Activated CD4-positive, alpha-beta memory T cell treated with anti-CD3 and anti-CD28 coated beads, Interleukin-2, amount 10 ng/mL, durations not matched to agents 7 days and 5 days (primary cell): ENCODE data around the gene FTCDNL1. TPM values are rescaled to one million over a fixed set of nuclear protein-coding genes. Genes with fewer than 3 reads are reported as not detected.

Source experiments
- CTCF ChIA-PET: fragments of 350-600 bp; sonication (Branson Sonifier 250); formaldehyde crosslinking; loops from one replicate; lab custom pipeline; 2021; ENCODE audit warnings: antibody characterized with exemption, inconsistent platforms; lab: Charles Lee
- POLR2A ChIA-PET: fragments of 350-600 bp; sonication (Branson Sonifier 250); formaldehyde crosslinking; loops from one replicate; lab custom pipeline; 2021; ENCODE audit warnings: antibody characterized with exemption; lab: Charles Lee
- DNase-seq: peaks from one replicate; pipeline ENCODE4 v3.0.0-alpha.2; 2020
- H3K27ac Mint-ChIP-seq: one replicate; pipeline ENCODE4 v1.8.0; 2021; ENCODE audit warnings: mild to moderate bottlenecking, mixed read lengths
- H3K27me3 Mint-ChIP-seq: one replicate; pipeline ENCODE4 v1.8.0; 2021; ENCODE audit warnings: mixed read lengths
- H3K36me3 Mint-ChIP-seq: one replicate; pipeline ENCODE4 v1.8.0; 2021; ENCODE audit warnings: low read depth, mixed read lengths
- H3K4me1 Mint-ChIP-seq: one replicate; pipeline ENCODE4 v1.8.0; 2021; ENCODE audit warnings: mixed read lengths
- H3K4me3 Mint-ChIP-seq: one replicate; pipeline ENCODE4 v1.8.0; 2021; ENCODE audit warnings: mild to moderate bottlenecking, mixed read lengths
- H3K9me3 Mint-ChIP-seq: one replicate; pipeline ENCODE4 v1.8.0; 2021; ENCODE audit warnings: mixed read lengths
- total RNA-seq, 2 experiments: library from RNA; stranded (reverse); gene quantifications; one replicate each; pipeline ENCODE4 v1.2.3, GENCODE V29; 2021

Gene FTCDNL1
- 1 to 10 TPM in 1 of 2 experiments, under 1 TPM in 1; 0.86 to 1.3 TPM for total RNA-seq

DNA sequence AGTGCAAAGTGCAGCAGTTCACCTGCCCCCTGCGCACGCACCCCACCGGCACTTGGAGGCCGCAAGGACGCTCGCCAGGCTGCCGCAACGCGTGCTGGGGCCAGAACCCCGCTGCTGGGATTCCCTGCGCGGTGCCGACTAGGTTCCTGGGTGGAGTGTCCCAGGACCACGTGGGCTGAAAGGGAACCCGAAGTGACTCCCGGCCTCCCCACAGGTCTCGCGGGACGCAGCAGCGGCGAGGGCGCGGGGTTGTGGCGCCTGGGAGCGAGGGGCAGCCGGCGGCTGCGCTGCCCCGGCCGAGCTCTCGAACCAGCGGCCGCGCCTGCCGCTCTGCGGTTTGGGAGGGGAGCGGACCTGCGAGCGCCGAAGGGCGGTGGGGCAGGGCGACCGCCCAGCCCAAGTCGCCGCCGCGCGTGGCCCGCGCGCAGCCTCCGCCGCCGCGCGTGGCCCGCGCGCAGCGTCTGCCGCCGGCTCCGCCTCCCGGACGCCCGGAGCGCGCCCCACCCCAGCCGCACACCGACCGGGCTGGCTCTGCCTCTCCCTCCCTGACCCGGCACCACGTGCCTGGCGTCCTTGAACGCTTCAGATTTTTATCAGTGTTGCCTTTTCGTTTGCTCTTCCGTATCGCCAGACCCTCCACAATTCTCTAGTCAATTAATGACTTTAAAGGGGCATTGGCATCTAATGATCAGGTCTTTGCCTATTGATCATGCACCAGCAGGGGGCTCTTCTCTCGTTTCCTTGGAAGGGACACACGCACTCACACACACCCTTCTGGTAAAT is at the start of gene FTCDNL1:
TSS of gene FTCDNL1 (minus strand) at position 475 of the 783 bp plus-strand sequence. CDS start 2,230 bp downstream, outside the sequence.
- Mint-ChIP-seq H3K4me1 (peaks cover 8% of the 10 kb centered on the region), H3K27me3 (peaks cover 7% of the 10 kb centered on the region), H3K9me3 (no peaks in the 10 kb centered on the region), H3K27ac (peak within 1 kb of the TSS; percentile 62), H3K4me3 (peak within 1 kb of the TSS; percentile 95), H3K36me3 (no peaks in the 10 kb centered on the region)
- ChIA-PET POLR2A (interaction anchor here (0.9 to 1.2 kb wide), 2 partner anchors 10 to 62 kb away, joined by 3 to 4 read pairs; no protein-coding TSS in a partner anchor), CTCF (interaction anchor here (1.0 kb wide), 1 partner anchor 35 kb away, joined by 4 read pairs; no protein-coding TSS in a partner anchor)
- DNase-seq: peak; percentile 76

DNA sequence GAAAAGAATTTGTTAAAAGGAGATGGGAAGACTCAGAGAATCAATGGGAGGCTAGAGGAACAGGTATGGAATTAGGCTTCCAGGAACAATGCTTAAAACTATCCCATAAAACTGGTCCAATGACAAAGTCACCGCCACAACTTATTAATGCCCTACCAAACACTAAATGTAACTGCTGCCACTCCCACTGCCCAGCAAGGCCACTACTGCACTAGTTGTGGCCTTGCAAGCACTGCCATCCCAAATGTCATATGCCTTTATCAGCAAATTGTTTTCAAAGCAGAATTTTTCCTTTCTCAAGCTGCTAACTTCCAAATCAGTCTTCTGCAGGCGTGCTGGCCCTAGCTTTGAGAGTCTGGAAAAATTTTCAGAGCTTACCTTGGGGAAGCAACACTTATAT is 45.6 kb upstream of the FTCDNL1 start:
- H3K27me3 Mint-ChIP-seq: peaks cover 9% of the 10 kb centered on the region
- H3K36me3 Mint-ChIP-seq: no peaks in the 10 kb centered on the region
- CTCF ChIA-PET: no interaction called here
- no peak overlapping the region for H3K4me3 Mint-ChIP-seq
- POLR2A ChIA-PET: no interaction called here
- H3K4me1 Mint-ChIP-seq: no peaks in the 10 kb centered on the region
- no peaks in the 10 kb centered on the region for H3K9me3 Mint-ChIP-seq
- no peak overlapping the region for H3K27ac Mint-ChIP-seq
- no peak for DNase-seq

DNA sequence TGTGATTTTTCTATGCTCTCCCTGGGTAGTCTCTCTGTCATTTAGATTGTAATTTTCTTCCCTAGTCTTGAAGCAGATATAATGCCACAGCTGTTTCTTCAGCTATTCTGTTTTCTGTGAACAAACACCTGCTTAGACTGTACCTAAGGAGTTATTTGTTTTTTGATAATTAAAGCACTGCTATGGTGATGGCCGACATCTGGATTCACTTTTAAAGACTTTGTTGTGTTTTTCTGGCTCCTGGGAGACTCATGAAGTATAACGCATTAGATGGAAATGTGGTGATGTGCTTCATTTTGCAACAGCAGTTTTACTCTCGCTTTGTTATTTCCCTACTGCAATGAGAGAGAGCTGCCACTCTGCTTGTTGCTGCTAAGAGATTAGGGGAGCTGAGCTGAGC is 44.4 kb upstream of the FTCDNL1 start:
- no peaks in the 10 kb centered on the region for H3K9me3 Mint-ChIP-seq
- ChIA-PET POLR2A (no interaction called here), CTCF (no interaction called here)
- H3K27ac Mint-ChIP-seq: no peak overlapping the region
- no peaks in the 10 kb centered on the region for H3K4me1 Mint-ChIP-seq
- no peak overlapping the region for H3K4me3 Mint-ChIP-seq
- H3K27me3 Mint-ChIP-seq: peaks cover 12% of the 10 kb centered on the region
- DNase-seq: no peak
- no peaks in the 10 kb centered on the region for H3K36me3 Mint-ChIP-seq

DNA sequence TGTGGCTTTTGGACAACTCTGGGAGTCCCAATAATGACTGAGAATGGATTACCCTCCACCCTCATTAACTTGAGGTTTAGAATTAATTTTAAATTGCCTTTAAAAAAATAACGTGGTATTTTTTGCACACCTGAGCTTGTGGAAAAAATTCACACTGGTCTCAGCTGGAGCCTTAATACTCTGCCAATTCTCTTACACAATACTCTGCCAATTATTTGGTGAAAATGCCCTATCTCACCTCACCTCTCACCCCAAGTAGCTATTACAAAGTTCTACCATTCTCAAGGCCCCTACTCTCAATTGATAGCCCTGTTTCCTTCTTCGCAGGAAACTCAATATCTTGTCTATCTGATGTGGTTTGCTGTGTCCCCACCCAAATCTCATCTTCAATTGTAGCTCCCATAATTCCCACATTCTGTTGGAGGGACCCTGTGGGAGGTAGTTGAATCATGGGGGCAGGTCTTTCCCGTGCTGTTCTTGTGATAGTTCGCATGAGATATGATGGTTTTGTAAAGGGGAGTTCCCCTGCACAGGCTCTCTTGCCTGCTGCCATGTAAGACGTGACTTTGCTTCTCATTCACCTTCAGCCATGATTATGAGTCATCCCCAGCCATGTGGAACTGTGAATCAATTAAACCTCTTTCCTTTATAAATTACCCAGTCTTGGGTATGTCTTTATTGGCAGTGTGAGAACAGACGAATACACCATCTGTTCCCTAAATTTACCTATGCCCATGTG is 32.7 kb upstream of the FTCDNL1 start:
- Mint-ChIP-seq H3K4me3 (no peak overlapping the region), H3K36me3 (no peaks in the 10 kb centered on the region), H3K27ac (no peak overlapping the region), H3K4me1 (no peaks in the 10 kb centered on the region), H3K9me3 (peaks cover 10% of the 10 kb centered on the region), H3K27me3 (peaks cover 2% of the 10 kb centered on the region)
- POLR2A ChIA-PET: no interaction called here
- no peak for DNase-seq
- CTCF ChIA-PET: no interaction called here

- H3K36me3 Mint-ChIP-seq: no peaks in the 10 kb centered on the region
- peaks cover 10% of the 10 kb centered on the region for H3K9me3 Mint-ChIP-seq
- no peak overlapping the region for H3K27ac Mint-ChIP-seq
- CTCF ChIA-PET: no interaction called here
- H3K4me3 Mint-ChIP-seq: no peak overlapping the region
- no peaks in the 10 kb centered on the region for H3K27me3 Mint-ChIP-seq
- no peaks in the 10 kb centered on the region for H3K4me1 Mint-ChIP-seq
- no peak for DNase-seq
- POLR2A ChIA-PET: no interaction called here
Observed at GRCh38 chr2:199882667-199883066, 31.7 kb upstream of the FTCDNL1 start.

GRCh38 chr2:199875400-199875799 is 24.4 kb upstream of the FTCDNL1 start:
- Mint-ChIP-seq H3K36me3 (peaks cover 8% of the 10 kb centered on the region), H3K27ac (no peak overlapping the region), H3K4me1 (no peaks in the 10 kb centered on the region), H3K4me3 (no peak overlapping the region), H3K27me3 (peaks cover 19% of the 10 kb centered on the region), H3K9me3 (peaks cover 14% of the 10 kb centered on the region)
- DNase-seq: no peak
- ChIA-PET POLR2A (no interaction called here), CTCF (no interaction called here)

DNA sequence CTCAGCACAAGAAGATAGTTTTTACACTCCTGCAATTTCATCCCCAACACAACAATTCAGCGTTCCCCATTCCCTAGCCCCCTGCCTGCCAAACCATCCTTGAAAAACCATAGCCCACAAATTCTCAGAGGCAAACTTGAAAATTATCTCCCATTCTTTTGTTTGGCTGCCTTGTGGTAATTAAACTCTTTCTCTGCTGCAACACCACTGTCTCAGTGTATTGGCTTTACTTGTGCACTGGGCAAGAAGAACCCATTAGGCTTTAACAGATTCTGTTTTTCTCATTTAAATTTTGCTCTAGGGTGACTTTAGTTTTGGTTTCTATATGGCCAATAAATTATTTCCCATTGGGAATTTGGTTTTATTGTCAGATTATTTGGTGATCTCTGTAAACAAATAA is 23.2 kb upstream of the FTCDNL1 start:
- Mint-ChIP-seq H3K36me3 (peaks cover 8% of the 10 kb centered on the region), H3K9me3 (peaks cover 14% of the 10 kb centered on the region), H3K27me3 (peaks cover 25% of the 10 kb centered on the region), H3K27ac (no peak overlapping the region), H3K4me3 (no peak overlapping the region), H3K4me1 (no peaks in the 10 kb centered on the region)
- no peak for DNase-seq
- POLR2A ChIA-PET: no interaction called here
- CTCF ChIA-PET: no interaction called here

- Mint-ChIP-seq H3K4me1 (no peaks in the 10 kb centered on the region), H3K9me3 (peaks cover 14% of the 10 kb centered on the region), H3K4me3 (no peak overlapping the region), H3K27me3 (peaks cover 42% of the 10 kb centered on the region), H3K27ac (no peak overlapping the region), H3K36me3 (peaks cover 8% of the 10 kb centered on the region)
- ChIA-PET POLR2A (no interaction called here), CTCF (no interaction called here)
- no peak for DNase-seq
Observed at GRCh38 chr2:199870581-199870980, 19.6 kb upstream of the FTCDNL1 start.

- DNase-seq: no peak
- no peak overlapping the region for H3K27ac Mint-ChIP-seq
- CTCF ChIA-PET: no interaction called here
- H3K27me3 Mint-ChIP-seq: peaks cover 39% of the 10 kb centered on the region
- peaks cover 8% of the 10 kb centered on the region for H3K36me3 Mint-ChIP-seq
- POLR2A ChIA-PET: no interaction called here
- H3K4me3 Mint-ChIP-seq: no peak overlapping the region
- peaks cover 9% of the 10 kb centered on the region for H3K9me3 Mint-ChIP-seq
- no peaks in the 10 kb centered on the region for H3K4me1 Mint-ChIP-seq
Observed at GRCh38 chr2:199869653-199870052, 18.7 kb upstream of the FTCDNL1 start.

DNA sequence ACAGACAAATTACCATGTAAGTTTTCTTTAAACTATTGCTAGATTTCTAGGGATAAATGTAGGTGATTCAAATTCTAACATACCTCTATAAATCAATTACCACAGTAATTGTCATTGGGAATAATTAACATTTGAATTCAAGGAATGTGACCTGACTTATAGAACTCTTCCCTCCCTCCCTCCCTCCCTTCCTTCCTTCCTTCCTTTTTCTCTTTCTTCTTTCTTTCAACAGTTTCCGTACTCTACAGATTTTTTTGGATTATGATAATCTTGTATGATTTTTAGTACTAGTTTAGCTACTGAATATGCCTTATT is 18.2 kb upstream of the FTCDNL1 start:
- peaks cover 34% of the 10 kb centered on the region for H3K27me3 Mint-ChIP-seq
- DNase-seq: no peak
- H3K4me3 Mint-ChIP-seq: no peak overlapping the region
- POLR2A ChIA-PET: no interaction called here
- H3K4me1 Mint-ChIP-seq: no peaks in the 10 kb centered on the region
- H3K9me3 Mint-ChIP-seq: peaks cover 5% of the 10 kb centered on the region
- CTCF ChIA-PET: no interaction called here
- peaks cover 3% of the 10 kb centered on the region for H3K36me3 Mint-ChIP-seq
- no peak overlapping the region for H3K27ac Mint-ChIP-seq

GRCh38 chr2:199868431-199869226 is 17.6 kb upstream of the FTCDNL1 start:
- H3K27ac Mint-ChIP-seq: no peak overlapping the region
- no peaks in the 10 kb centered on the region for H3K4me1 Mint-ChIP-seq
- POLR2A ChIA-PET: no interaction called here
- H3K4me3 Mint-ChIP-seq: no peak overlapping the region
- CTCF ChIA-PET: no interaction called here
- no peak for DNase-seq
- H3K36me3 Mint-ChIP-seq: no peaks in the 10 kb centered on the region
- H3K27me3 Mint-ChIP-seq: peaks cover 36% of the 10 kb centered on the region
- H3K9me3 Mint-ChIP-seq: no peaks in the 10 kb centered on the region

DNA sequence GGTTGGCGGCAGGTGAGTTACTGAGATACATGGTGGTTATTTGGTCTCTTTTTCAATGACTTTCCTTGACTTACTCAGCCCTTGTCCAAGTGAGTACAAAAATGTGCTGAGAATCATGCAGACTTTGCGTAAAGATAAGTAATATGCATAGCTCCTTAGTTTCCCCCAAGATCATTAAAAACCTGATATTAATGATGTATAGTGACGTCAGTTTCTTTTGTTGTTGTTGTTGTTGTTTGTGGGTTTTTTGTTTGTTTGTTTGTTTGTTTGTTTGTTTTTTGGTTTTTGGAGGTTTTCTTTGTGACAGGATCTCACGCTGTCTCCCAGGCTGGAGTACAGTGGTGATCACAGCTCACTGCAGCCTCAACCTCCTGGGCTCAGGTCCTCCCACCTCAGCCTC is 14.9 kb upstream of the FTCDNL1 start:
- no peak for DNase-seq
- Mint-ChIP-seq H3K27me3 (peaks cover 49% of the 10 kb centered on the region), H3K36me3 (no peaks in the 10 kb centered on the region), H3K27ac (no peak overlapping the region), H3K9me3 (no peaks in the 10 kb centered on the region), H3K4me3 (no peak overlapping the region), H3K4me1 (no peaks in the 10 kb centered on the region)
- CTCF ChIA-PET: interaction anchor here (0.8 kb wide), 1 partner anchor 14 kb away, joined by 4 read pairs; no protein-coding TSS in a partner anchor
- POLR2A ChIA-PET: no interaction called here

- peaks cover 39% of the 10 kb centered on the region for H3K27me3 Mint-ChIP-seq
- no peaks in the 10 kb centered on the region for H3K36me3 Mint-ChIP-seq
- ChIA-PET CTCF (interaction anchor here (0.9 to 2.8 kb wide), 2 partner anchors 123 to 158 kb away, joined by 4 to 16 read pairs; no protein-coding TSS in a partner anchor), POLR2A (no interaction called here)
- no peaks in the 10 kb centered on the region for H3K4me1 Mint-ChIP-seq
- no peak for DNase-seq
- H3K4me3 Mint-ChIP-seq: no peak overlapping the region
- H3K9me3 Mint-ChIP-seq: no peaks in the 10 kb centered on the region
- no peak overlapping the region for H3K27ac Mint-ChIP-seq
Observed at GRCh38 chr2:199862788-199863187, 11.8 kb upstream of the FTCDNL1 start.
